Measurements from ENCODE around the gene DRAP1. TPM values are rescaled to one million over a fixed set of nuclear protein-coding genes. Genes with fewer than 3 reads are reported as not detected.

Gene DRAP1
- total and polyA plus RNA-seq, 9 of the 15 experiments (the other 6 are each of a cell fraction or from before 2014, with no cell fraction given): 9.6 to 200 (median 92.9) TPM

GRCh38 chr11:65885231-65885630, 34.0 kb upstream of the DRAP1 start (continued):
- TF ChIP-seq ZBTB7A (IDR thresholded peaks at IDR 0.05; ENCODE audit: borderline replicate concordance, control insufficient read depth, low read depth, low read length): 0 out of 2 replicates have a peak, but pooled peaks have one; percentile 6
- no peak for TF ChIP-seq MLLT1 (IDR thresholded peaks at IDR 0.05)
- no peak for TF ChIP-seq ZNF212 (CRISPR knock-in tag; IDR thresholded peaks at IDR 0.05)

GRCh38 chr11:65885808-65886536, 33.3 kb upstream of the DRAP1 start:
- Histone ChIP-seq H3K27ac (ENCODE audit: extremely low read depth, low read depth, low read length) (no peak overlapping the region), H4K20me1 (replicated peaks; ENCODE audit: control insufficient read depth, insufficient read depth, low read length) (peaks cover 3% of the 10 kb centered on the region; the same call in 1 of the 2 replicates), H3K9ac (ENCODE audit: insufficient read depth in 1 of 2, low read depth in 2 of 2, low read length in 2 of 2) (no peak overlapping the region), H3K9me1 (ENCODE audit: control insufficient read depth, insufficient read depth, low read length) (no peaks in the 10 kb centered on the region), H3K9me3 (replicated peaks; ENCODE audit: control insufficient read depth, insufficient read depth, low read depth, low read length) (no peaks in the 10 kb centered on the region), H2AFZ (ENCODE audit: low read depth, low read length) (no peak overlapping the region), H3K4me1 (replicated peaks in 1 of 2; ENCODE audit: control insufficient read depth in 2 of 2, insufficient read depth in 2 of 2, low read length in 2 of 2) (peaks cover 15 to 51% of the 10 kb centered on the region in 2 experiments), H3K36me3 (ENCODE audit: control insufficient read depth, insufficient read depth, low read length) (peaks cover 50% of the 10 kb centered on the region), H3K4me2 (ENCODE audit: insufficient read depth, low read length) (no peak overlapping the region), H3K79me2 (ENCODE audit: control insufficient read depth, insufficient read depth, low read length) (peaks cover 23% of the 10 kb centered on the region), H3K27me3 (ENCODE audit: control insufficient read depth in 2 of 2, insufficient read depth in 2 of 2, low read length in 2 of 2) (no peaks in the 10 kb centered on the region), H3K4me3 (no peak overlapping the region)
- in situ Hi-C loops (cut with MboI): no loop called here
- ChIA-PET POLR2A (interaction anchor here (0.7 to 14.4 kb wide), 7 partner anchors 9 to 222 kb away, joined by 3 to 147 read pairs (median 10); partner anchors contain the start of genes CFL1, FOSL1, MUS81 and RNASEH2C), CTCF (ENCODE audit: low intra/inter-chr PET ratio) (interaction anchor here (0.5 to 1.4 kb wide), 3 partner anchors 11 to 260 kb away, joined by 3 to 5 read pairs (median 4); partner anchors contain the start of gene MUS81)
- TF ChIP-seq ZNF316 (IDR thresholded peaks at IDR 0.05) (peak; percentile 42; the same call in 1 of the 2 replicates), ZNF274 (IDR thresholded peaks at IDR 0.05; ENCODE audit: borderline replicate concordance, low read depth, low read length) (no peak)
- BruUV-seq (replicated peaks): no TSS peak
- ATAC-seq: no peak
- intact Hi-C loops (cut with micrococcal nuclease): loop anchor here (5.0 kb wide), 2 partner anchors 104 to 174 kb away; partner anchors contain the start of genes AP5B1 and KAT5
- WGBS (ENCODE audit: insufficient coverage, low coverage, missing lambda C conversion rate): 80% methylated on average over 10 of the region's 12 CpGs
- no peak for DNase-seq (ENCODE audit: extremely low read depth in 1 of 4, low spot score in 3 of 4)
- FAIRE-seq: no peak
